Astrocyte of the spinal cord (primary cell): ENCODE data around the gene RNF208.

Source experiments
- DNase-seq: peaks from one replicate; pipeline ENCODE4 v3.0.0; 2011; ENCODE audit warnings: low read depth, low spot score
- H3K4me3 ChIP-seq: 2 replicates; pipeline ENCODE4 v1.5.1; 2011; ENCODE audit warnings: low read depth, mild to moderate bottlenecking, low read length, moderate library complexity
- in situ Hi-C: cut with HindIII; loops from 2 replicates; pipeline ENCODE4 v1.10.0; 2017; ENCODE audit warnings: low sequenced_read_pairs
- TF ChIP-seq, protein P1 (sequence below): IDR thresholded peaks from 2 replicates; pipeline ENCODE4 v1.5.1; 2012; ENCODE audit warnings: low read depth, mild to moderate bottlenecking, low read length, inconsistent platforms

The RNF208 gene

DNA sequence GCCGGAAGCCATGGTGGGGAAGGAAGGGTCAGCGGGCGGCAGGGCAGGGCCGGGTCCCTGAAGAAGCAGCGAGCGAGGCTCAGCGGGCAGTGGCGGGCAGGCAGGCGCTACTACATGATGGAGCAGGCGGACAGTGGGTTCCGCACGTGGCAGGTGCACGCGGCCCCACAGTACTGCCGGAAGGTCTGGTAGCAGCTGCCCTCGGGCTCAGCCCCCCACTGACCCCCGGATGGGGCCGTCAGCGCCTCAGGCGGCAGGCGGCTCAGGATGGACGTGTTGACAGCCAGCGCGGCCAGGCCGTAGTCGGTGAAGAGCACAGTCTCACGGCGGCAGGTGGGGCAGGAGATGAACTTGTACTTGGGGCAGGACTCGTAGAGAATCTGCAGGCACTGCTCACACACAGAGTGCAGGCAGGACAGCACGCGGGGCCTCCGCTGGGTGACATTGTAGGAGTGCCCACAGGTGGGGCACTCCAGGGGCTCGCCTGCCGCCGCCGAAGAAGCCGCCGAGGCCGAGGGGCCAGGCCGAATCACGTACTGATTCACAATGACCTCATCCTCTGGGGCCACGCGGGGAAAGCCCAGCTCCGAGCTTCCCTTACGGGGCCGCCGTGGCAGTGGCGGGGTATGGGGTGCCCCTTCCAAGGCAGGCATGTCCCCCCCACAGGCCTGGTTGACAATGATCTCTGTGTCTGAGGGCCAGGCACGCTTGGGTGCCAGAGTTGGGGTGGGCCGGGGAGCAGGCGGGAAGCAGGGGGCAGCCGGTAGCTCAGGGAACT, 1.5 kb downstream of the RNF208 start:
- no peak overlapping the region for H3K4me3 ChIP-seq
- TF ChIP-seq, protein P1, sequence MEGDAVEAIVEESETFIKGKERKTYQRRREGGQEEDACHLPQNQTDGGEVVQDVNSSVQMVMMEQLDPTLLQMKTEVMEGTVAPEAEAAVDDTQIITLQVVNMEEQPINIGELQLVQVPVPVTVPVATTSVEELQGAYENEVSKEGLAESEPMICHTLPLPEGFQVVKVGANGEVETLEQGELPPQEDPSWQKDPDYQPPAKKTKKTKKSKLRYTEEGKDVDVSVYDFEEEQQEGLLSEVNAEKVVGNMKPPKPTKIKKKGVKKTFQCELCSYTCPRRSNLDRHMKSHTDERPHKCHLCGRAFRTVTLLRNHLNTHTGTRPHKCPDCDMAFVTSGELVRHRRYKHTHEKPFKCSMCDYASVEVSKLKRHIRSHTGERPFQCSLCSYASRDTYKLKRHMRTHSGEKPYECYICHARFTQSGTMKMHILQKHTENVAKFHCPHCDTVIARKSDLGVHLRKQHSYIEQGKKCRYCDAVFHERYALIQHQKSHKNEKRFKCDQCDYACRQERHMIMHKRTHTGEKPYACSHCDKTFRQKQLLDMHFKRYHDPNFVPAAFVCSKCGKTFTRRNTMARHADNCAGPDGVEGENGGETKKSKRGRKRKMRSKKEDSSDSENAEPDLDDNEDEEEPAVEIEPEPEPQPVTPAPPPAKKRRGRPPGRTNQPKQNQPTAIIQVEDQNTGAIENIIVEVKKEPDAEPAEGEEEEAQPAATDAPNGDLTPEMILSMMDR = no peak
- DNase-seq = no peak
- in situ Hi-C loops = no loop called here

DNA sequence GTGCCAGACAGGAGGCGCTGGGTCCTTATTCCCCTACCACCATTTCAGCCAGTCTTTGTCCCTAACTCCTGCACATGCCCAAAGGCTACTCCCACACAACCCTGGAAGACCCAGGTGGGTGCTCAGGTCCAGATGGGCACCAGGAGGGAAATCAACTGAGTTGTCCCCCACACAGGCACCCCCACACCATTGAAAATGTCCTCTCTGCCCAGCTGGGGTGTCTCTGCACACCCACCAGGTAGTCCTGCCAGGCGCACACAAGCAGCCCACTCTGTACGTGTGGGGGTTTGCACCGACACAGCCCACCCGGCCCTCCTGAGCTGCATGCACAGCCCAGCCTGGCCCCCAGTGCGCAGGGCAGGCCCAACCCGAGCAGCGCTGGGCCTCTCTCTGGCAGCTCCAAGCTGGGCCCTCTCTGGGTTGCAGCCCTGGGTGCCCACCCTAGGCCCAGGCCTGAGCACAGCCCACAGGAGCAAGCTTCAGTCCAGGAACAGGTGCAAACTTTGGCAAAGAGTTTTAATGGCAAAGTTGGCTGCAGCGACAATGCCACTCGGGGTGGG, 2.2 kb downstream of the RNF208 start:
- DNase-seq = no peak
- in situ Hi-C loops = no loop called here
- TF ChIP-seq, protein P1 = no peak
- no peak overlapping the region for H3K4me3 ChIP-seq

DNA sequence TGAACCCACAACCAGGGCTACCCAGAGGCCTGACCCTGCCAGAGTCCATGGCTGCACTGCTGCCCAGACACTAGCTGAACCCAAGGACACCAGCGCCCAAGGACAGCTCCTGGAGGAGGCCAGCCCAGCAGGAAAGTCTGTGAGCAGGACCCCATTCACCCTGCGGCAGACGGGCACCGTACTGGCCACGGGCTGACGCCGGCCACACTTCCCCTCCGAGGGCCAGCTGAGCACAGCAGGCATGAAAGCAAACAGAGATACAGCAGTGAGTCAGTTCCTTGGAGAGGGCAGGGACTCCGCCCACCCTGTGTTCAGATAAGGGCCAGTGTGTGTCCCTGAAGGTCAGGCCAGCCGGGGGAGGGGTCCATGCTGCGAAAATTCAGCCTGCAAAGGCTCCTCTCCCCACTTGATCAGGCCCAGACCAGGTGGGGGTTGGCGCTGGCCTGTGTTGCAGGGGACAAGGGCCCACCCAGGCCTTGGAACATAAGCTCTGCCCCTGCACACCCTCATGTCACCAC, 3.2 kb downstream of the RNF208 start:
- no peak overlapping the region for H3K4me3 ChIP-seq
- in situ Hi-C loops = no loop called here
- DNase-seq = peak; percentile 31
- TF ChIP-seq, protein P1 = no peak

DNA sequence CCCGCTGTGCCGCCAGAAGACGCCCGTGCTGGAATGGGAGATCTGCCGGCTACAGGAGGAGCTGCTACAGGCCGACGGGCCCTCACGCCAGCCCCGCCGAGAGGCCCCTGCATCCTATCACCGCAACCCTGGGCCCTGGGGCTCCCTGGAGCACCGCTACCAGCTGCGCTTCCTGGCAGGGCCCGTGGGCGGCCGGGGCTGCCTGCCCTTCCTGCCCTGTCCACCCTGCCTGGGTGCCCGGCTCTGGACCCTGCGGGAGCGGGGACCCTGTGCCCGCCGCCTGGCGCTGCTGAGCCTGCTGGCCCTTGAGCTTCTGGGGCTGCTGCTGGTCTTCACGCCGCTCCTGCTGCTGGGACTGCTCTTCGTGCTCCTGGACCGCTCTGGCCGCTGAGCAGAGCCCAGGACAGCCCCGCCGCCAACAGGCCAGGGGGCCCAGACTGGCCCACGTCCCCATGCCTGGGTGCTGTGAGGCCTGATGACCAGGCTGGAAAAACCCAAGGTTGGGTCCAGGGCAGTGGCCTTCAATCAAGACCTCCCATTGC, 3.8 kb downstream of the RNF208 start:
- in situ Hi-C loops = no loop called here
- TF ChIP-seq, protein P1 = no peak
- no peak overlapping the region for H3K4me3 ChIP-seq
- DNase-seq = no peak

DNA sequence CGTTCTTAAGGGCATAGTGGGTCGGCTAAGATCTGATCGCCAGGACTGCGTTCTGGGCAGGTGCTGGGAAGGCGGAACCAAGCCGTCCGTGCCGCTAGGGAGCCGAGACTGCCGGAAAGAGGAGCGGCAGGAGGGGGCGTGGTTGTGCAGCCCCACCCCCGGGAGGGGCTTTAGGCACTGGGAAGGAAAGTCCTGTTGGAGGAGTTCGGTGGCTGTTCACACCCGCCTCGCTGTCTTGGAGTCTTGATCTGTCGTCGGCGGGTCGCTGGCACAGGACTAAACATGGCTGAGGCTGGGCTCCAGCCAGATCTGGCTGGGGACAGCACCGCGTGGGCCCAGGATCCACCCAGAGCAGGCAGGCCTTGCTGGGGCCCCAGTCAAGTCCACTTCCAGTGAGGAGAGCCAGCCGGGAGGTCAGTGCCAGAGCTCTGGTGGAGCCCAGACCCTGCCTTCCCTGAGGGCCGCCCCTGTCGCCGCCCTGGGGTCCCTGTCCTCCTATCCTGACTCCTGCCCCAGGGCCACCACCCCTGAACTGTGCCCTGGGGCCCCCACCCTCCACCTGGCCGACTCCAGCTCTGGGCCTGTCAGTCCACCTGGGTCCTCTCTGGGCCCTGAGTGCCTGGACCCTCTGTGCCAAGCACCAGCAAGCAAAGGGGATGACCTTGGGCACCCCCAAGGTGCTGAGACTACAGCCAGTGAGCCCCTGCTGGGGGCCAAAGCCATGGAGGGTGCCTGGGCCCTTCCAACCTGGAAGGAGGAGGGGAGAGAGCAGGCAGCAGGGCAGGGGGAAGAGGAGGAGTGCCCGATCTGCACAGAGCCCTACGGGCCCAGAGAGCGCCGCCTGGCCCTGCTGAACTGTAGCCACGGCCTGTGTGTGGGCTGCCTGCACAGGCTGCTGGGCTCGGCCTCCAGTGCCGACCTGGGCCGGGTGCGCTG, 4.5 kb downstream of the RNF208 start:
- DNase-seq = no peak
- no peak overlapping the region for H3K4me3 ChIP-seq
- TF ChIP-seq, protein P1 = no peak
- in situ Hi-C loops = no loop called here
